Measurements from ENCODE around the gene CAMSAP1. TPM values are rescaled to one million over a fixed set of nuclear protein-coding genes. Genes with fewer than 3 reads are reported as not detected.

Gene CAMSAP1
- total RNA-seq, 5 donors from 2014 or later (not counting 1 experiment from before 2014, with no cell fraction given), result 25.6 to 38.7 (median 35.6) TPM

- H3K36me3 Mint-ChIP-seq, result peaks cover 22% of the 10 kb centered on the region
- no peaks in the 10 kb centered on the region for H3K9me3 ChIP-seq
- no peaks in the 10 kb centered on the region for H3K27me3 Mint-ChIP-seq
- H3K4me3 Mint-ChIP-seq, result no peak overlapping the region
- CTCF ChIA-PET, result interaction anchor here in 1 of 2 donors (0.5 kb wide), 1 partner anchor 214 kb away, joined by 3 read pairs; no protein-coding TSS in a partner anchor
- no peak overlapping the region for H3K27ac Mint-ChIP-seq
- peaks cover 8 to 38% of the 10 kb centered on the region in 2 experiments for H3K4me1 ChIP-seq (ENCODE audit: control insufficient read depth in 1 of 2, extremely low read depth in 1 of 2, insufficient read depth in 2 of 2, low read length in 2 of 2)
- no peaks in the 10 kb centered on the region for H3K27me3 ChIP-seq (replicated peaks in 1 of 2; ENCODE audit: control insufficient read depth in 2 of 2, extremely low read depth in 1 of 2, insufficient read depth in 2 of 2, low read length in 1 of 2)
- POLR2A ChIA-PET, result interaction anchor here in 1 of 2 donors (0.7 kb wide), 1 partner anchor 1742 kb away, joined by 4 read pairs; no protein-coding TSS in a partner anchor
- H3K9me3 Mint-ChIP-seq, result peaks cover 0 to 6% (median 0%) of the 10 kb centered on the region in 3 donors
- WGBS (ENCODE audit: insufficient coverage), result under 1% methylated on average over 67 of the region's 69 CpGs
- DNase-seq, result no peak
- H3K27ac ChIP-seq (ENCODE audit: low read length), result no peak overlapping the region
- peaks cover 50 to 75% (median 66%) of the 10 kb centered on the region in 3 donors for H3K4me1 Mint-ChIP-seq
- peaks cover 7 to 9% of the 10 kb centered on the region in 2 donors for H3K36me3 ChIP-seq (ENCODE audit: control insufficient read depth in 2 of 2, extremely low read depth in 1 of 2, insufficient read depth in 1 of 2, low read length in 1 of 2)
- no peak for ATAC-seq (replicated peaks in 1 of 4)
- peak overlapping the region; percentile 35 to 48 for H3K4me3 ChIP-seq (ENCODE audit: control insufficient read depth in 1 of 2, extremely low read depth in 1 of 2, low read length in 1 of 2)
Observed at GRCh38 chr9:135907006-135907430, 328 bp downstream of the CAMSAP1 start.

- H3K9me3 Mint-ChIP-seq, result peaks cover 0 to 5% (median 0%) of the 10 kb centered on the region in 3 donors
- WGBS (ENCODE audit: insufficient coverage), result 3% methylated on average over 69 of the region's 70 CpGs
- ATAC-seq (replicated peaks in 1 of 4), result no peak
- Histone ChIP-seq H3K36me3 (ENCODE audit: control insufficient read depth in 2 of 2, extremely low read depth in 1 of 2, insufficient read depth in 1 of 2, low read length in 1 of 2) (peaks cover 8 to 9% of the 10 kb centered on the region in 2 donors), H3K27me3 (replicated peaks in 1 of 2; ENCODE audit: control insufficient read depth in 2 of 2, extremely low read depth in 1 of 2, insufficient read depth in 2 of 2, low read length in 1 of 2) (no peaks in the 10 kb centered on the region), H3K9me3 (no peaks in the 10 kb centered on the region), H3K4me1 (ENCODE audit: control insufficient read depth in 1 of 2, extremely low read depth in 1 of 2, insufficient read depth in 2 of 2, low read length in 2 of 2) (peaks cover 8 to 35% of the 10 kb centered on the region in 2 experiments), H3K27ac (ENCODE audit: low read length) (peak overlapping the region; percentile 25), H3K4me3 (ENCODE audit: control insufficient read depth in 1 of 2, extremely low read depth in 1 of 2, low read length in 1 of 2) (peak overlapping the region; percentile 48 to 49)
- peak overlapping the region; percentile 82 to 89 (median 83) for H3K4me3 Mint-ChIP-seq
- ChIA-PET POLR2A (interaction anchor here in 1 of 2 donors (0.6 kb wide), 1 partner anchor 39 kb away, joined by 3 read pairs; no protein-coding TSS in a partner anchor), CTCF (interaction anchor here in 1 of 2 donors (0.6 kb wide), 1 partner anchor 215 kb away, joined by 4 read pairs; no protein-coding TSS in a partner anchor)
- peak in 3 of 35 experiments; percentile 14 to 35 (median 27) for DNase-seq
- H3K27me3 Mint-ChIP-seq, result no peaks in the 10 kb centered on the region
- peak overlapping the region; percentile 80 to 82 for H3K27ac Mint-ChIP-seq
- peaks cover 56 to 77% (median 68%) of the 10 kb centered on the region in 3 donors for H3K4me1 Mint-ChIP-seq
- peaks cover 22% of the 10 kb centered on the region for H3K36me3 Mint-ChIP-seq
Observed at GRCh38 chr9:135906291-135907005, 898 bp downstream of the CAMSAP1 start.

GRCh38 chr9:135905380-135906258 is 1.7 kb downstream of the CAMSAP1 start:
- peaks cover 14% of the 10 kb centered on the region for H3K36me3 Mint-ChIP-seq
- H3K4me3 Mint-ChIP-seq, result peak overlapping the region; percentile 82 to 89 (median 83)
- WGBS (ENCODE audit: insufficient coverage), result 22% methylated on average over 12 of the region's 23 CpGs
- no peaks in the 10 kb centered on the region for H3K9me3 ChIP-seq
- POLR2A ChIA-PET, result interaction anchor here in 1 of 2 donors (0.6 kb wide), 1 partner anchor 40 kb away, joined by 3 read pairs; no protein-coding TSS in a partner anchor
- peaks cover under 1 to 6% of the 10 kb centered on the region in 2 donors for H3K36me3 ChIP-seq (ENCODE audit: control insufficient read depth in 2 of 2, extremely low read depth in 1 of 2, insufficient read depth in 1 of 2, low read length in 1 of 2)
- H3K27me3 Mint-ChIP-seq, result no peaks in the 10 kb centered on the region
- peaks cover 57 to 74% (median 65%) of the 10 kb centered on the region in 3 donors for H3K4me1 Mint-ChIP-seq
- DNase-seq (peak in 11 of 35 experiments; percentile 11 to 52 (median 25)), ATAC-seq (replicated peaks in 1 of 4) (peak in 1 of 4 experiments; percentile 11)
- H3K4me1 ChIP-seq (ENCODE audit: control insufficient read depth in 1 of 2, extremely low read depth in 1 of 2, insufficient read depth in 2 of 2, low read length in 2 of 2), result peaks cover 8 to 35% of the 10 kb centered on the region in 2 experiments
- no peaks in the 10 kb centered on the region for H3K9me3 Mint-ChIP-seq
- peak overlapping the region; percentile 25 for H3K27ac ChIP-seq (ENCODE audit: low read length)
- peak overlapping the region in 1 of 2 donors; percentile 48 for H3K4me3 ChIP-seq (ENCODE audit: control insufficient read depth in 1 of 2, extremely low read depth in 1 of 2, low read length in 1 of 2)
- CTCF ChIA-PET, result interaction anchor here in 1 of 2 donors (0.6 kb wide), 1 partner anchor 216 kb away, joined by 4 read pairs; no protein-coding TSS in a partner anchor
- H3K27me3 ChIP-seq (replicated peaks in 1 of 2; ENCODE audit: control insufficient read depth in 2 of 2, extremely low read depth in 1 of 2, insufficient read depth in 2 of 2, low read length in 1 of 2), result no peaks in the 10 kb centered on the region
- H3K27ac Mint-ChIP-seq, result peak overlapping the region; percentile 80 to 82

- Mint-ChIP-seq H3K9me3 (peaks cover 0 to under 1% (median 0%) of the 10 kb centered on the region in 3 donors), H3K4me1 (peaks cover 57 to 69% (median 62%) of the 10 kb centered on the region in 3 donors), H3K27me3 (no peaks in the 10 kb centered on the region), H3K27ac (no peak overlapping the region), H3K36me3 (peaks cover 10% of the 10 kb centered on the region), H3K4me3 (no peak overlapping the region)
- ATAC-seq (replicated peaks in 1 of 4) (no peak), DNase-seq (no peak)
- H3K4me3 ChIP-seq (ENCODE audit: control insufficient read depth in 1 of 2, extremely low read depth in 1 of 2, low read length in 1 of 2), result no peak overlapping the region
- H3K27ac ChIP-seq (ENCODE audit: low read length), result no peak overlapping the region
- no peaks in the 10 kb centered on the region for H3K27me3 ChIP-seq (replicated peaks in 1 of 2; ENCODE audit: control insufficient read depth in 2 of 2, extremely low read depth in 1 of 2, insufficient read depth in 2 of 2, low read length in 1 of 2)
- ChIA-PET POLR2A (no interaction called here), CTCF (interaction anchor here in 1 of 2 donors (0.6 kb wide), 1 partner anchor 14 kb away, joined by 3 read pairs; no protein-coding TSS in a partner anchor)
- WGBS (ENCODE audit: insufficient coverage), result 90% methylated on average over 4 of the region's 16 CpGs
- H3K36me3 ChIP-seq (ENCODE audit: control insufficient read depth in 2 of 2, extremely low read depth in 1 of 2, insufficient read depth in 1 of 2, low read length in 1 of 2), result peaks cover 0 to 6% of the 10 kb centered on the region in 2 donors
- no peaks in the 10 kb centered on the region for H3K9me3 ChIP-seq
- peaks cover 6 to 38% of the 10 kb centered on the region in 2 experiments for H3K4me1 ChIP-seq (ENCODE audit: control insufficient read depth in 1 of 2, extremely low read depth in 1 of 2, insufficient read depth in 2 of 2, low read length in 2 of 2)
Observed at GRCh38 chr9:135903786-135904520, 3.4 kb downstream of the CAMSAP1 start.

- peaks cover 0 to 5% (median 0%) of the 10 kb centered on the region in 3 donors for H3K9me3 Mint-ChIP-seq
- Histone ChIP-seq H3K9me3 (no peaks in the 10 kb centered on the region), H3K27ac (ENCODE audit: low read length) (no peak overlapping the region), H3K4me3 (ENCODE audit: control insufficient read depth in 1 of 2, extremely low read depth in 1 of 2, low read length in 1 of 2) (no peak overlapping the region), H3K4me1 (ENCODE audit: control insufficient read depth in 1 of 2, extremely low read depth in 1 of 2, insufficient read depth in 2 of 2, low read length in 2 of 2) (peaks cover 4 to 33% of the 10 kb centered on the region in 2 experiments), H3K27me3 (replicated peaks in 1 of 2; ENCODE audit: control insufficient read depth in 2 of 2, extremely low read depth in 1 of 2, insufficient read depth in 2 of 2, low read length in 1 of 2) (no peaks in the 10 kb centered on the region), H3K36me3 (ENCODE audit: control insufficient read depth in 2 of 2, extremely low read depth in 1 of 2, insufficient read depth in 1 of 2, low read length in 1 of 2) (peaks cover 0 to 6% of the 10 kb centered on the region in 2 donors)
- ChIA-PET POLR2A (no interaction called here), CTCF (no interaction called here)
- no peak overlapping the region for H3K4me3 Mint-ChIP-seq
- no peak overlapping the region for H3K27ac Mint-ChIP-seq
- WGBS (ENCODE audit: insufficient coverage), result 80% methylated on average over 3 of the region's 3 CpGs
- peaks cover 57 to 69% (median 61%) of the 10 kb centered on the region in 3 donors for H3K4me1 Mint-ChIP-seq
- ATAC-seq (replicated peaks in 1 of 4), result no peak
- no peaks in the 10 kb centered on the region for H3K27me3 Mint-ChIP-seq
- no peak for DNase-seq
- H3K36me3 Mint-ChIP-seq, result peaks cover 13% of the 10 kb centered on the region
Observed at GRCh38 chr9:135903358-135903656, 4.0 kb downstream of the CAMSAP1 start.
